CD4-positive, alpha-beta T cell treated with Interferon alpha-2 for 1 hour (primary cell): Measurements from ENCODE around the gene CXXC5.
A peak's percentile ranks its signal among the peaks of the same experiment; 100 is the strongest.
"Not testable (repeated sequence)": the region's sequence is repeated elsewhere in the genome, so short reads cannot be mapped to it uniquely, and the experiment has no call there.

Experiments
- DNase-seq, 2 donors: peaks; one replicate each; pipeline ENCODE4 v3.0.0-alpha.2; 2020 to 2022

Gene CXXC5

DNA sequence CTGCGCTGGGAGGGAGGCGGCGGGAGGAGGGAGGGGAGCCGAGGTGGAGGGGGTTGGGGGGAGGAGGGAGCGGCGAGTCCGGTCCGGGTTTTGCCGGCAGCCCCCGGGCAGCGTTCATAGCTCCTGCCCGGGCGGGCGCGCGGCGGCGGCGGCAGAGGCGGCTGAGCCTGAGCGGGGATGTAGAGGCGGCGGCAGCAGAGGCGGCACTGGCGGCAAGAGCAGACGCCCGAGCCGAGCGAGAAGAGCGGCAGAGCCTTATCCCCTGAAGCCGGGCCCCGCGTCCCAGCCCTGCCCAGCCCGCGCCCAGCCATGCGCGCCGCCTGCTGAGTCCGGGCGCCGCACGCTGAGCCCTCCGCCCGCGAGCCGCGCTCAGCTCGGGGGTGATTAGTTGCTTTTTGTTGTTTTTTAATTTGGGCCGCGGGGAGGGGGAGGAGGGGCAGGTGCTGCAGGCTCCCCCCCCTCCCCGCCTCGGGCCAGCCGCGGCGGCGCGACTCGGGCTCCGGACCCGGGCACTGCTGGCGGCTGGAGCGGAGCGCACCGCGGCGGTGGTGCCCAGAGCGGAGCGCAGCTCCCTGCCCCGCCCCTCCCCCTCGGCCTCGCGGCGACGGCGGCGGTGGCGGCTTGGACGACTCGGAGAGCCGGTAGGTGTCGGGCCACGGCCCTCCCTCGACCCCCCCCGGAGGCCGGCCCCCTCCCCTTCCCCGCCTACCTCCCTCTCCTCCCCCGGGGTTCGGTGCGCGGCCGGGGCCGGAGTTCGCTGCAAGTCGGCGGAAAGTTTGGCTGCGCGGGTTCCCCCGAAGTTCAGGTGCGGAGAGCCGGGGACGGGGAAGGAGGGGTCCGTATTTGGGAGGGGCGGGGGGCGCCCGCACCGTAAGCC, at the start of gene CXXC5:
Gene CXXC5 (plus strand): TSS at position 145 of the 877 bp plus-strand sequence. CDS start 32,175 bp downstream, outside the sequence.
- peak; percentile 62 to 72 for DNase-seq

DNA sequence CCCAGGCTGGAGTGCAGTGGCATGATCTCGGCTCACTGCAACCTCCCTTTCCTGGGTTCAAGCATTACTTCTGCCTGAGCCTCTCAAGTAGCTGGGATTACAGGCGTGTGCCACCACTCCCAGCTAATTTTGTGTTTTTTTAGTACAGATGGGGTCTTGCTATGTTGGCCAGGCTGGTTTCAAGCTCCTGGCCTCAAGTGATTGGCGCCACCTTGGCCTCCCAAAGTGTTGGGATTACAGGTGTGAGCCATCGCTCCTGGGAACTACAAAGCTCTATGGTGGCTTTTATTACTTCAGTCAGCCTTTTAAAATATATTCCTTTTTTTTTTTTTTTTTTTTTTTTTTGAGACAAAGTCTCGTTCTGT, 49.6 kb upstream of the CXXC5 start:
- not testable (repeated sequence) for DNase-seq

DNA sequence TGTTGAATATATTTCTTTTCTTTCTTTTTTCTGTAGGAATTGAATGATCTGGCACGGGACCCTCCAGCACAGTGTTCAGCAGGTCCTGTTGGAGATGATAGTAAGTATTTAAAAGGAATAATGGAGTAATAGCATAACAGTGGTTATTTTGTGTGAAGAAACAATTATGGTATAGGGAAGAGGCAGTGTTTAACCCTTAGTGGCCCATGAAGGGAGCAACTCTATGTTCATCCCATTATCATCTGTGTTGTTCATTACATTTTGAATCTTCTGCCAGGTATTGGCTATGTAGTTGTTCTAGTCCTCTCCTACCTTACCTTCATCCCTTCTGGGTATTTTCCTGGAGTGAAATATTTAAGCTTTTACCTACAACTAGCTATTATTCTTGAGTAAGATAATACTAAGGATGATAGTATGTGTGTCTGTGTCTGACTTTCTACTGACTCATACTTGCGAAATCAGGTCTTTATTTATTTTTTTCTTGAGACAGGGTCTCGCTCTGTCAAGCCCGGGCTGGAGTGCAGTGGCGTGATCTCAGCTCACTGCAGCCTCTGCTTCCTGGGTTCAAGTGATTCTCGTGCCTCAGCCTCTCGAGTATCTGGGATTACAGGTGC, 47.7 kb upstream of the CXXC5 start:
- DNase-seq: no peak

DNA sequence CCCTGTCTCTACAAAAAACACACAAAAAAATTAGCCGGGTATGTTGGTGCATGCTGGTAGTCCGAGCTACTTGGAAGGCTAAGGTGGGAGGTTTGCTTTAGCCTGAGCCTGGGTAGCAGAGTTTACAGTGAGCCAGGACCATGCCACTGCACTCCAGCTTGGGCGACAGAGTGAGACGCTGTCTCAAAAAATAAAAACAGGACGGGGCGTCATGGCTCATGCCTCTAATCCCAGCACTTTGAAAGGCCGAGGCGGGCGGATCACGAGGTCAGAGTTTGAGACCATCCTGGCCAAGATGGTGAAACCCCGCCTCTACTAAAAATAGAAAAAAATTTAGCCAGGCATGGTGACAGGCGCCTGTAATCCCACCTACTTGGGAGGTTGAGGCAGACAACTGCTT, 46.7 kb upstream of the CXXC5 start:
- DNase-seq: no peak

DNA sequence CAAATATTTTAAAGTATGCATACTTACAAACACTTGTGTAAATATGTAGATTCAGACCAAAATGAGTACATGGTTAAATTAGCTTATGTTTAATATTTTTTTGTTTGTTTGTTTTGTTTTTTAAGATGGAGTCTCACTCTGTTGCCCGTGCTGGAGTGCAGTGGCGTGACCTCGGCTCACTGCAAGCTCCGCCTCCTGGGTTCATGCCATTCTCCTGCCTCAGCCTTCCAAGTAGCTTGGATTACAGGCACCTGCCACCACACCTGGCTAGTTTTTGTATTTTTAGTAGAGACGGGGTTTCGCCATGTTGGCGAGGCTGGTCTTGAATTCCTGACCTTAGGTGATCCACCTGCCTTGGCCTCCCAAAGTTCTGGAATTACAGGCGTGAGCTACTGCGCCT, 46.2 kb upstream of the CXXC5 start:
- DNase-seq: not testable (repeated sequence)

DNA sequence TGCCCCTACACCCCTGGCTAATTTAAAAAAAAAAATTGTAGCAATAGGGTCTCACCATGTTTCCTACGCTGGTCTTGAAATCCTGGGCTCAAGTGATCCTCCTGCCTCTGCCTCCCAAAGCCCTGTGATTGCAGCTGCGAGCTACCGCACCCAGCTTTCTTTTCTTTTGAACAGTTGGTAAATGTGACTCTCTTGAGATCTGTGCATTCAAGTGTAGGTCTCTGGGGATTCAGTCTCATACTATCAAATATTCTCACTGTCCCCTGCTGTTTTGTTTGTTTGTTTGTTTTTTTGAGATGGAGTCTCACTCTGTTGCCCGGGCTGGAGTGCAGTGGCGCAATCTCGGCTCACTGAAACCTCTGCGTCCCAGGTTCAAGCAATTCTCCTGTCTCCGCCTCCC, 42.3 kb upstream of the CXXC5 start:
- DNase-seq: no peak

DNA sequence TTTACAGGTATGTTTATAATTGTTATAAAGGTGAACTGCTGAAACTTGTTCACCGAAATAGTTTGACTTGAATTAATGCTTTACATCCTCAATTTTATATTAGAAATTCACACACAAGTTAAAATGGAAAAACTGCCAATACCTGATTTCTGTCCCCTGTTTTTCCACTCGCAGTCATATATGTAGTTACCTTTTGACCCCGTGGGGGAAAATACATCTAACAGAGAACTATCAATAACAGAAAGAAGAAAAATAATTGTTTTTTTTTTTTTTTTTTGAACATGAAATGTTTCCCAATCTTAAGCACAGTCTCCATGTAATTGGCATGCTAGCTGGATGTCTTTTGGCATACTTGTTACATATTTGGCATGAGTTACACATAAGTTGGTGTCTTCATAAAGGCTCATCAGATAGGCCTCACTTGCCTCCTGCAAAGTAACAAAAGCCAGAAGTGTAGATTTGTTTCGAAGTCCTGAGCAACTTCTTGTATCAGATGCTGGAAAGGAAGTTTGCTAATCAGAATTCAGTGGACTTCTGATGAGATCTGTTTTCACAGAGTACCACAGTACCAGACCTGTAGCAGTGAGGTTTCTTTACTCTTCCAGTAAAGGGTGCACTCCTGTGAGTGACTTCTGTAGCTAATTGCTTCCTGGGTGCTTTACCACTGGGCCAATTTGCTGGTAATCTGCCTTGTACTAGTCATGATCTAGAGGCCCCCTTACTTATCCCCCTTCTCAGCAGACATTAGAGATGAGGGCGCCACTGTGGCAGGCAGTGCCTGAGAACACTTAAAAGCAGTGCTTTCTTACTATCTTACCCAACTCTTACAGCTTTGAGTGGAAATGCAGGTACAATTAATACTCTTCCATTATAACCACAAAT, 36.2 kb upstream of the CXXC5 start:
- no peak for DNase-seq

DNA sequence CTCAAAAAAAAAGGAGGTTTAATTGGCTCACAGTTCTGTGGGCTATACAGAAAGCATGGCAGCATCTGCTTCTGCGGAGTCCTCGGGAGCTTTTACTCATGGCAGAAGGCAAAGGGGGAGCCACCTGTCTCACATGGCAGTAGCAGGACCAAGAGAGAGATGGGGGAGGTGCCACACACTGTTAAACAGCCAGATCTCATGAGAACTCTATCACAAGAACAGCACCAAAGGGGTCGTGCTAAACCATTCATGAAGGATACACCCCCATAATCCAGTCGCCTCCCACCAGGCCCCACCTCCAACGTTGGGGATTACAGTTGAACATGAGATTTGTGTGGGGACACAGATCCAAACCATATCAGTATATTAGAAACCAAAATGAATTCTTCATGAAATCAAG, 28.3 kb upstream of the CXXC5 start:
- DNase-seq: no peak

DNA sequence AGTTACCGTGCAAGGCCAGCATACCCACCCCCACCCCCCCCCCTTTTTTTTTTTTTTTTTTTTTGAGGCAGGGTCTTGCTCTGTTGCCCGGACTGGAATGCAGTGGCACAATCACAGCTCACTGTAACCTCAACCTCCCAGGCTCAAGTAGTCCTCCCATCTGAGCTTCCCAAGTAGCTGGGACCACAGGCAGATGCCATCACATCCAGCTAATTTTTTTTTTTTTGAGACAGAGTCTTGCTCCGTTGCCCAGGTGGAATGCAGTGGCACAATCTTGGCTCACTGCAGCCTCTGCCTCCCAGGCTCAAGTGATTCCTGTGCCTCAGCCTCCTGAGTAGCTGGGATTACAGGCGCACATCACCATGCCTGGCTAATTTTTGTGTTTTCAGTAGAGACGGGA, 22.8 kb upstream of the CXXC5 start:
- DNase-seq: not testable (repeated sequence)

DNA sequence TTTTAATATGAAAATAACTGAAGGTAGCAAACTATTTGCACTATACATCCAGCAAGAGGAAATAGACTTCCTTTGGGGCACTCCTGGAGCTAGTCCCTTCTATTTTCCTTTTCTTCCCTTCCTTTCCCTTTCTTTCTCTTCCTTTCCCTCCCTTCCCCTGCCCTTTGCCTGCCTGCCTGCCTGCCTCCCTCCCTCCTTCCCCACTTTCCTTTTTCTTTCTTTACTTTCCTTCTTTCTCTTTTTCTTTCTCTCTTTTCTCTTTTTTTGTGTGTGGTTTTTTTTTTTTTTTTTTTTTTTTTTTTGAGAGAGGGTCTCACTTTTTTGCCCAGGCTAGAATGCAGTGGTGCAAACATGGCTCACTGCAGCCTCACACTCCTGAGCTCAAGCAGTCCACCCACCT, 17.3 kb upstream of the CXXC5 start:
- DNase-seq: no peak

DNA sequence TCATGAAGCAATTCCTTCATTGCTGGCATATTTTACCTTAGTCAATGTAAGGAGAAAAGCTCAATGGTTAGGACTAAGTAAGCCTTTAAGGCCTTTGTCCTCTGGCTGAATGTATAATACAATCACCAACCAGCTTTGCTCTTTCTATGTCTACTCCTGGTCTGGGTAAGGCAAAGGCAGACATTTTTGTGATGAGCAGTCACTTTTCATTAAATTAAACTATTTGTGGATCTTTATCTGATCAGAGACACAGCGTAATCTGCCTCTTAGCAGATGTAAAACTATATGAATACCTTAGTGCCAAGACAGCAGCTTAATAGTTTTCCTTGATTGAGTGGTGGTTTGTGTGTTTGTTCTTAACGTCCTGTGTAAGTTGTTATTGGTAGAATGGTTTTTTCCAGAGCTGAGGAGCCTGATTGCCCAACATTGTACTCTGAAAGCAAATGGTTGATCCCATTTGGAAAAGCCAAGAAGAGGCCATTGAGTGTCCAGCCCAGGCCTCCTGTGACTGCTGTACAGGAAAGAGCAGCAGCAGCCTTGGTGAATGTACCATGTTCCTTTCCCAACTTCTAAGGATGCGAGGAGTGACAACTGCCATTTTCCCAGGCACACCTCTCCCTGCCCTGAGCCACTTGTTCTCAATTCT, 16.5 kb upstream of the CXXC5 start:
- no peak for DNase-seq

DNA sequence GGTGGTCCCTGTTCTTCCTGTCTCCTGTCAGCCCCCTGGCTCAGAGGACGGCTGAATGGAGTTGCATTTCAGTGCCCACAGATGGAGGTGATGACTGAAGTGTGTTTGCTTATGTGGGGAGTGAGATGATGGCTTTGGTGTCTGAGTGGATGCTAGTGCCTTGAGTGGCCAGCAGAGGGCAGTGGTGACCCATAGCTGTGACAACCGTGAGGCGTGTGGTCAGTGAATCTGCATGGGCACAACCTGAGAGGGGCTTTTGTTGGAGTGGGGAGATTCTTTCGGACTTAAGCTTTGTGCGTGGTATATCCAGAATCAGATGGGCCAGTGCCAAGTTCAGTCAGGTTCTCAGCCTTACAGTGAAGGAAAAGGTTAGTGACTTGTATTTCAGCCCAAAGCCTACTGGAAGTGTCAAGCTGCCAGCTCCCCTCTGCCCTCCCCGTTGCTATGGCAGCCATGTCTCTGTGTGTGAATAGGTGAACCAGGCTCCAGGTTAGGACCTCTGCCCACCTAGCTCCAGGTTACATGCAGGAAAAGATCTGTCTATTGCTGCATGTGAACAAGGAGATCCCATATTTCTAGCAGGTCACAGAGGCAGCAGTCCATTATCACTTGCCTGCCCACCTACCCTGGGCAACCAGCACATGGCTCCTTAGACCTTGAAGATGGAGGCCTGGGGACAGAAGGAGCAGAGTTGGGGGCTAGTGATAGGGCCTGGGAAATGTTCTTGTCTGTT, 14.7 kb upstream of the CXXC5 start:
- DNase-seq: peak; percentile 72 to 74

DNA sequence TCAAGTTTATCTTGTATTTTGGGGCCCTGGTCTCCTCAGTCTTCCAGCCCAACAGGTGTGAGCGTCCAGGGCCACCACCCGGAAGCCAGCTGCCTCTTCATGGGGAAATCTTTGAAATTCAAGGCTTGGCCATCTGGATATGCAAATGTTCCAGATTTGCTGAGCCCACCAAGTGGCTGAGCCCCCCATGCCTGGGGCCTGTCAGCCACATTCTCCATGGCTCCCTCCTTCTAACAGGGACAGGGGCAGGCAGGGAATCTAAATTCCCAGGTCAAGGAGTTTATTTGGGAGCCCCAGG, 14.2 kb upstream of the CXXC5 start:
- no peak for DNase-seq

DNA sequence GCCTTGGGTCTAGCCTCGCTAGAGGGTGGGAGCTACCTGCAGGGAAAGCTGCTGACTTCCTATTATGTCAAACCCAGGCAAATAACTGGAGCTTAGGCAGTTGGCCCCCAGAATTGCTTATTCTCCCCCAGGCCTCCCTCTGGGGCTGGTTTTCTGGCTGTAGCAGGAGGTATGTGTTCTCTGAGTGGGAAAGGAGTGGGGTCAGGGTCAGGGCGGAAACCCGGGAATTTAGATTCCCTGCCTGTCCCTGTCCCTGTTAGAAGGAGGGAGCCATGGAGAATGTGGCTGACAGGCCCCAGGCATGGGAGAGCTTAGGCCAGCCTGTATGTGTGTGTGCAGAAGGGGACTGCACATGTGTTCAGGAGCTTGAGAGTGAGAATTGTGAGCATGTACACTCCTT, 13.6 kb upstream of the CXXC5 start:
- no peak for DNase-seq

DNA sequence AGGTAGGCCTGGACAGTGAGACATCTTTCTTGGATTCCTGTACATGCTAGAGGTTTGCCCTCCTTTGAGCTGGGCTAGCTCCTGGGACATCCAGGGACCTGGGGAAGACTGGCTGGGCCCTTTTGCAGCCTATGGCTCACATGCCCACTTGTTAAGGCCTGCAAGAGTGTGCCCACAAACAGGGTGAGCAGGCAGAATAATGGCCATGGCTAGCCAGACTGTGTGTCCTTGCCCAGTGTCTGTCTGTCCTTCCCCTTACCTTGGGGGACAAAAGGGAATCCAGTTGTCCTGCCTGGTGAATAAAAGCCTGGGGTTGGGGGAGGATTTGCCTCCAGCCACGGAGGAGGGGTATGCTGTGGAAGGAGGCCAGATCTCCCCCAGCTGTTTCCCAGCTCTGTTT, 13.0 kb upstream of the CXXC5 start:
- no peak for DNase-seq

DNA sequence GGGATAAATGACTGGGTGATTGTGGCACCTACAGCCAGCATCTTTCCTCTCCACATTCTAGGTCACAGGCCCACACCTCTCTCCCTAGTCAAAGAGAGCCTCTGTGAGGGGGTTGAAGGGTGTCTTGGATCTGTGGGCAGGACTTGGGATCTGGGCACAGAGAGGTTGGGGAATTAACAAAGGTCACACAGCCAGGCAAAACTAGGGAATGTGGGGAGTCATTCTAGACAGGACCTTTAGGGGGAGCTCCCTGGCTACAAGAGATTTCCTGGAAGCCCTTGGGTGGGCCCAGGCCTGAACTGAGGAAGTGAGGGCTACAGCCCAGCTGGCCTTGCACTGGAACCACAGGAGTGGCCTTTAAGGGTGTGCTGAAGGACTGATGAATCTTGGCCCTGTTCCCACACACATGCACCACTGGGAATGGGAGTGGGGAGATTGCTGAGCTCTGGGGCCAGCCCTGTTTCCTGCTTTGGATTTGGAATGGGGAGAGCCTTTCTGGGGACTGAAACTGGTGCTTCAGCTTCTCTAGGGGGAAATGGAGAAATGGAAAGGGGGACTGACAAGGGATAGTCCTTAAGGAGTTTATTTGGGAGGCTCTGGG, 12.4 kb upstream of the CXXC5 start:
- DNase-seq: peak; percentile 46

DNA sequence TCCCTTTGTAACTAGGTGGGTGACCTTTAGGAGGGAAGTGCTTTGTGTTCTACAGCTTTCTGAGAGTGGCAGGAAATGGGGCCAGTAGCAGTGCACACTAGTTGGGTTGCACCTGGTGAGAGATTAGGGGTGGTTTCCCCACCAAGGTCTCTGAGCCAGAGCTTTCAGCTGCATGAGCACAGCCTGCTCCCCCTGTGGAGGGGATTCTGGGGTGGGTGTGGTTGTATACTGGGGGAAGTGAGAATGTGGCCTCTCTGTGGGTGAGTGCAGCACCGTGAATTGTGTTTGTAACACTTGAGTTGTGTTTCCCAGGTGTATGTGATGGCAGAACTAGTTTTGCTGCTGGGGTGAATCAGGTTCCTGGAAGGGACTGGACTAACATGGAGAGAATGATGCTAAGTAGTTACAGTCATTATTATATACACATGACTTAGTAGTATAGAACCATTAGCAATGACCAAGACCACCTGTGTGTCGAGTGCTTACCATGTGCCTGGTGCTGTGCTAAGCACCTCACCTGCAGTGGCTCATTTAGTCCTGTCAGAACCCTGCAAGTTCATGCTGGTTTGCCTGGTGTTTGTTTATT, 11.8 kb upstream of the CXXC5 start:
- DNase-seq: peak; percentile 78 to 87

DNA sequence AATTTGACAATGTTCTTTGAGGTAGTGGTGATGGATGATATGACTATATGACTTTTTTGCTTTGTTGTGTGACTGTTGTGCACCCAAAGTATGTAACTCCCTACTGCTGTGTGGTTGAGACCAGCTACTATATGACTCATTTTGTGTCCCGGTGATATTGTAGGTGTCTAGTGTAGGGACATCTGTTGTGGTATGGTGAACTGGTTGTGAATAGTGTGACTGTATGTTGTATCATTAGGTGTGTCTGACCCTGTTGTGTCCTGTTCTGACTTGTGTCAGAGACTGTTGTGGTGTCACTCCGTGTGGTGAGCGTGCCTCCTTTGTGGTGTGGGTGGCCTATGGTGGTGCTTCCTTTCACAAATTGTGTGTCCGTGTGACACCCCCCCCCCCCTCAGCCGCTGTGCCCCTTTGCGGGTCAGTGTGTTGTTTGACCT, 11.2 kb upstream of the CXXC5 start:
- DNase-seq: peak in 1 of 2 donors; percentile 45

DNA sequence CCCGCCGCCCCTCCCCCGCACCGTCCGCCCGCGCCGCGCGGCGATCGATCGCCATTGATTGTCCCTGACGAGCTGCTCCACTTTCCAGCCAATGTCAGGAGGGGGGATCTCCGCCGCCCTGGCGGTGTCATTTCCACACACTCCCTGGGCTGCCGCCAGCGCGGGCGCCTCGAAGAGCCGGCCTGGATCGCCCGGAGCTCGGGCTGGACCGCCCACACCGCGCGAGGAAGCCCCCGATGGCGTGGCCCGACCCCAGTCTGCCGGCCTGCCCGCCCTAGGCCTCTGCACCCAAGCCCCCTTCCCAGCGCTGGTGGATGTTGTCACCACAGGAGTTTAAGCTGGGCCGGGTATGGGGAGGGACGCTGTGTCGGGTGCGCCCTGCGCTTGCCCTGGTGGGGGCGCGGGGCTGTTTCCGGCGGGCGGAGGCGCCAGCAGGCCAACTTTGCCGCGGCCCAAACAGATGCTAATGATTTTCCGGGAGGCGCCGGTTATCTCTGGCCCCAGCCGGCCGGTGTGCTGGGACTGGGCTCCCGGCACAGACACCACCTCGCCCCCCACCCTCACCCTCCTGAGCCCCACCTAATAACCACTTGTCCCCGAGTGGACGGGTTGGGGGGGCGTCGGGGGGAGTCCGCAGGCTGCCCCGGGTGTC, 10.6 kb upstream of the CXXC5 start:
- DNase-seq: peak; percentile 63 to 64

DNA sequence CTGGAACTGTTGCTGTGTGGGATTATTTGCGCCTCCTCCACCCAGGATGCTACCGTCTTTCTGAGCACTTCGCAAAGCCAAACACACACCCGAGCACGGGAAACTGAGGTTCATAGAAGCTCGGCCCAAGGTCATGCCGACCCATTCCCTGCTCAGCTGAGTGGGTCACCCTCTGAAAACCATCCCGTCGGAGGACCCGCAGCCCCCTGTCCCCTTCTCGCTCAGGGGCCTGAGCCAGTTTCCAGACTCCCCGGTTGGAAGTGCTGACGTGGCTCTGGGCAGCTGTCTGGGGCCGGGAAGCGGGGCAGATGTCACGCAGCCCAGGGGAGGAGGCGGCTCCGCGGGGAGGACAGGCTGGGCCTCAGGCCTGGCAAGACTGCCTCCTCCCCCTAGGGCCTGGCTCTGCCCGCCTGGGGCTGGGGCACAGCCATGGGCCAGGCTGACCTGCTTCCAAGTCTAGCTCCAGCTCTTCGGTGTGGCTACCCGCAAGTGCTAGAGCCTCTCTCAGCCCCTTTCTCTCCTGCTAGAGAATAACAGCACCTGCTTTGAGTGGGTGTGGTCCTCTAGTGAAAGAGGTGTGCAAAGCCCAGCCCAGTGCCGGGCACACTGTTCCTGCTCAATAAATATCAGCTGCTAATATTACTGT, 9.9 kb upstream of the CXXC5 start:
- DNase-seq: peak; percentile 18 to 48
